ENCODE data around the gene NACC2.

The NACC2 gene

GRCh38 chr9:136095070-136096058 is at the start of gene NACC2:
Gene NACC2 (minus strand): TSS chr9:136095289. CDS start chr9:136050521, 44,768 bp downstream.
- no peak for DNase-seq (ENCODE audit: low spot score)

GRCh38 chr9:136144450-136144849 is 49.4 kb upstream of the NACC2 start:
- DNase-seq (ENCODE audit: low spot score): no peak

GRCh38 chr9:136143215-136144001 is 48.3 kb upstream of the NACC2 start:
- peak; percentile 79 for DNase-seq (ENCODE audit: low spot score)

- DNase-seq (ENCODE audit: low spot score): no peak
These were observed 47.7 kb upstream of the NACC2 start for GRCh38 chr9:136142859-136143214.

GRCh38 chr9:136142414-136142796 is 47.3 kb upstream of the NACC2 start:
- DNase-seq (ENCODE audit: low spot score): no peak

- no peak for DNase-seq (ENCODE audit: low spot score)
These were observed 46.8 kb upstream of the NACC2 start for GRCh38 chr9:136141682-136142413.

- no peak for DNase-seq (ENCODE audit: low spot score)
These were observed 45.9 kb upstream of the NACC2 start for GRCh38 chr9:136140966-136141365.

- DNase-seq (ENCODE audit: low spot score): no peak
These were observed 45.0 kb upstream of the NACC2 start for GRCh38 chr9:136140046-136140445.

GRCh38 chr9:136138566-136138965 is 43.5 kb upstream of the NACC2 start:
- peak; percentile 81 for DNase-seq (ENCODE audit: low spot score)

GRCh38 chr9:136137321-136138265 is 42.5 kb upstream of the NACC2 start:
- no peak for DNase-seq (ENCODE audit: low spot score)

GRCh38 chr9:136136127-136136925 is 41.2 kb upstream of the NACC2 start:
- no peak for DNase-seq (ENCODE audit: low spot score)

- DNase-seq (ENCODE audit: low spot score): no peak
These were observed 40.4 kb upstream of the NACC2 start for GRCh38 chr9:136135326-136136126.

GRCh38 chr9:136133959-136134484 is 38.9 kb upstream of the NACC2 start:
- DNase-seq (ENCODE audit: low spot score): no peak

GRCh38 chr9:136133191-136133958 is 38.3 kb upstream of the NACC2 start:
- DNase-seq (ENCODE audit: low spot score): peak; percentile 87

GRCh38 chr9:136132512-136133050 is 37.5 kb upstream of the NACC2 start:
- no peak for DNase-seq (ENCODE audit: low spot score)

- no peak for DNase-seq (ENCODE audit: low spot score)
These were observed 36.8 kb upstream of the NACC2 start for GRCh38 chr9:136131629-136132511.

- DNase-seq (ENCODE audit: low spot score): no peak
These were observed 34.1 kb upstream of the NACC2 start for GRCh38 chr9:136129176-136129575.

Measured in ecto neural progenitor cell (in vitro differentiated cells).